HG02852 (cell line): ENCODE measurements around the gene PUSL1.

Source experiments
- ATAC-seq: cut with Tn5 transposase; IDR thresholded peaks from one replicate; pipeline ENCODE4 v1.9.1; 2021; ENCODE audit warnings: mild to moderate bottlenecking, moderate library complexity; ENCODE audit not compliant: unreplicated experiment

Gene PUSL1

DNA sequence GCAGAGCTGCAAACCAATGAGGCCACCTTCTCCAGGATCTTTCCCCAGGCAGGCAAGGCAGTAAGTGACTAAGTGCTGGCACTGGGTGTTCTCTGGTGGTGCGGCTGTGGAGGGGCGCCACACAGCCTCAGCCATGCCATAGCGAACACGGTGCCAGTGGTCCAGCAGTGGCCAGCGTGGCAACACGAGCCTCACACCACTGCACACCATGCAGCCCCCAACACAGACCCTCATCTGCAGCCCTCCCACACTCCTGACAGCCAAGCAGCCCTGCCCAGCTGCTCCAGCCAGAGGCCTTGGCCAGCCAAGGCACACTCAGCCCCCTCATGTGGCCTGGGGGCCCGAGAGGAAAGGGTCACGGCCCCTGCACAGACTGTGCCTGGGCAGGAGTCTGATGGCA lies 13.1 kb downstream of the PUSL1 start:
- ATAC-seq: no peak

DNA sequence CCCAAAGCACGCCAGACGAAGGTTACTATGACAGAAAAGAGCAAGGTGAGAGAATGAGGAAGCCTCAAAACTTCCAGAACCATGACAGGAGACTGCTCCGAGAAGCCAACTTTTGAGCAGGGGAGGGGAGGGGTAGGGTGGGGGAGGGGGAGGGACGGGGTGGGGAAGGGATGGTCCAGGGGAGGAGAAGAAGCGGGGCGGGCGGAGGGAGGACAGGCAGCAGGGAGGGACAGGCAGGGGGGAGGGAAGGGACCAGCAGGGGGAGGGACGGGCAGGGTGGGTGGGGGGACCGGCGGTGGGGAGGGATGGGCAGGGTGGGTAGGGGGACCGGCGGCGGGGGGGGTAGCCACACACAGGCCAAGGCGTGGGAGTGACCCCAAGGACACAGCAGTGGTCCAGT lies 14.0 kb downstream of the PUSL1 start:
- no peak for ATAC-seq

GRCh38 chr1:1322952-1323351 lies 14.6 kb downstream of the PUSL1 start:
- no peak for ATAC-seq

DNA sequence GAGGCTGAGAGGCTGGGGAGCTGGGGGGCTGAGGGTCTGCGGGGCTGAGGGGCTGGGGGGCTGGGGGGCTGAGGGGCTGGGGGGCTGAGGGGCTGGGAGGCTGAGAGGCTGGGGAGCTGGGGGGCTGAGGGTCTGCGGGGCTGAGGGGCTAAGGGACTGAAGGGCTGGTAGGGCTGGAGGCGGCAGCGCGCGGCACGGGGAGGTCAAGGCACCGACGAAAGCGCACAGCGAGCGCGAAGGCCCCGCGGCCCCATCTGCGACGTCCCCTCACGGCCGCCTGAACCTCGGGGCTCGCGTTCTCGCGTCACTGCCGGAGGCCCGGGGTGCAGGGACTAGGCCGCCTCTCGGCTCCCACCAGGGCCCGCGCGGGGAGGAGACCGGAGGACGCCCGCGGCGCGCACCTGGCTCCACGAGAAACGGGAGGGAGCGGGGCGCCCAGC lies 15.7 kb downstream of the PUSL1 start:
- peak; percentile 31 for ATAC-seq

GRCh38 chr1:1324524-1325287 lies 16.3 kb downstream of the PUSL1 start, which contains the start of the genes CPTP and INTS11:
Gene CPTP, plus strand, starts transcription at chr1:1324802. Its CDS starts 2,109 bp downstream, at chr1:1326911.
Gene INTS11, minus strand, starts transcription at chr1:1324660. Its CDS starts 52 bp downstream, at chr1:1324608.
- peak; percentile 73 for ATAC-seq

GRCh38 chr1:1325288-1326074 lies 17.1 kb downstream of the PUSL1 start:
- ATAC-seq: no peak

DNA sequence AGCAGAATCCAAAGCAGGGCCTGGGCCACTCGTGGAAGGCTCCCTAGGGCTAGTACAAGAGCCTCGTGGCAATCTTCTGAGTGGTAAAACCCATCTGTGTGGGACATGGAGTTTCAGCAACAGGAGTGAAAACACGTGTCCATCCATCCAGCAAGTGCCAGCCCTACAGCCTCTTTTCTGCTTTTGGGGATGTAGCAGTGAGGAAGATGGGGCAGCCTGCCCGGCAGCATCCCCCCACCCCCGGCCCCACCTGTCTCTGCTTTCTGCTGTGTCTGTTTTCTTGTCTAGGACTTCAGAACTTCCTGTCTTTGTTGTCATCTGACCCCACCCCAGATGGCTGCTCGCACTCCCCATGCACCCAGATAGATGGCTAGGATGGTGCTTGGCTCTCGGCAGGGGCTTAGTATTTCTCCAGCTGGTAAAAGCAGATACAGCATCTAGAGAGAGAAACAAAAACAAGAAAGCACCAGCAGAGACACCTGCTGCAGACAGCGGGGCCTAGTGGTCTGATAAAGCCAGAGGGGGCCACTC lies 17.7 kb downstream of the PUSL1 start:
- ATAC-seq: no peak

- ATAC-seq: no peak
Measured at GRCh38 chr1:1327291-1327690, 18.9 kb downstream of the PUSL1 start.

GRCh38 chr1:1328254-1328653 lies 19.9 kb downstream of the PUSL1 start:
- no peak for ATAC-seq

DNA sequence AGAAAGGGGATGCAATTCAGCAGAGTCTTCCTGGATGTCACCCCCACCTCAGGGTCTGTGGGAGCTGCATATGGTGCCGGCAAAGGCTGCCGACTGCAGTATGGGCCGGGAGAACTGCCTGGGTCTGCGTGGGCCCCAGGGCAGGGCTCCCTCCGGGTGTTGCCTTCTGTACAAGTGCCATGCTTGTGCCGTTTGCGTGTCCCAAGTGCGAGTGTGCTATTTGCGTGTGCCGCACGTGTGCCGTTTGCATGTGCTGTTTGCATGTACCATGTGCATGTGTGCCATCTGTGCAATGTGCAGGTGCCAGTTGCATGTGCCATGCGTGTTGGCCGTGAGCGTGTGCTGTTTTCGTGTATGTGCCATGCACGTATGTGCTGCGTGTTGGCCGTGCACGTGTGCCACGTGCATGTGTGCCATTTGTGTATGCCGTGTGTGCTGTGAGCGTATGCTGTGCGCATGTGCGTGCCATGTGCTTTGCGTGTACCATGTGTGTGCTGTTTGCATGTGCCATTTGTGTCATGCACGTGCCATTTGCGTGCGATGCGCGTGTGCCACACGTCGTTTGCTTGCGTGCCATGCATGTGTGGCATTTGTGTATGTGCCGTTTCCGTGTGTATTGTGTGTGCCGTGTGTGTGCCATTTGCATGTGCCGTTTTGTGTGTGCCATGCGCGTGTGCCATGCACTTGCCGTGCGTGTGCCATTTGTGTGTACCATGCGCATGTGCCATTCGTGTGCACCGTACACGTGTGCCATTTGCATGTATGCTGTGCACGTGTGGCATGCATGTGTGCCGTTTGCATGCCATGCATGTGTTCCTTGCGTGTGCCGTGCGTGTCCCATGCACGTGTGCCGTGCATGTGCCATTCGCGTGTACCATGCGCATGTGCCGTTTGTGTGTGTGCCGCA lies 21.2 kb downstream of the PUSL1 start:
- no peak for ATAC-seq

GRCh38 chr1:1330366-1331067 lies 22.1 kb downstream of the PUSL1 start:
- no peak for ATAC-seq

GRCh38 chr1:1331068-1331965 lies 22.9 kb downstream of the PUSL1 start, which contains the start of gene TAS1R3:
Gene TAS1R3, plus strand, starts transcription at chr1:1331280. Its CDS starts 66 bp downstream, at chr1:1331346.
- no peak for ATAC-seq

DNA sequence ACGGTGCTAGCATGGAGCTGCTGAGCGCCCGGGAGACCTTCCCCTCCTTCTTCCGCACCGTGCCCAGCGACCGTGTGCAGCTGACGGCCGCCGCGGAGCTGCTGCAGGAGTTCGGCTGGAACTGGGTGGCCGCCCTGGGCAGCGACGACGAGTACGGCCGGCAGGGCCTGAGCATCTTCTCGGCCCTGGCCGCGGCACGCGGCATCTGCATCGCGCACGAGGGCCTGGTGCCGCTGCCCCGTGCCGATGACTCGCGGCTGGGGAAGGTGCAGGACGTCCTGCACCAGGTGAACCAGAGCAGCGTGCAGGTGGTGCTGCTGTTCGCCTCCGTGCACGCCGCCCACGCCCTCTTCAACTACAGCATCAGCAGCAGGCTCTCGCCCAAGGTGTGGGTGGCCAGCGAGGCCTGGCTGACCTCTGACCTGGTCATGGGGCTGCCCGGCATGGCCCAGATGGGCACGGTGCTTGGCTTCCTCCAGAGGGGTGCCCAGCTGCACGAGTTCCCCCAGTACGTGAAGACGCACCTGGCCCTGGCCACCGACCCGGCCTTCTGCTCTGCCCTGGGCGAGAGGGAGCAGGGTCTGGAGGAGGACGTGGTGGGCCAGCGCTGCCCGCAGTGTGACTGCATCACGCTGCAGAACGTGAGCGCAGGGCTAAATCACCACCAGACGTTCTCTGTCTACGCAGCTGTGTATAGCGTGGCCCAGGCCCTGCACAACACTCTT lies 23.8 kb downstream of the PUSL1 start:
- no peak for ATAC-seq

DNA sequence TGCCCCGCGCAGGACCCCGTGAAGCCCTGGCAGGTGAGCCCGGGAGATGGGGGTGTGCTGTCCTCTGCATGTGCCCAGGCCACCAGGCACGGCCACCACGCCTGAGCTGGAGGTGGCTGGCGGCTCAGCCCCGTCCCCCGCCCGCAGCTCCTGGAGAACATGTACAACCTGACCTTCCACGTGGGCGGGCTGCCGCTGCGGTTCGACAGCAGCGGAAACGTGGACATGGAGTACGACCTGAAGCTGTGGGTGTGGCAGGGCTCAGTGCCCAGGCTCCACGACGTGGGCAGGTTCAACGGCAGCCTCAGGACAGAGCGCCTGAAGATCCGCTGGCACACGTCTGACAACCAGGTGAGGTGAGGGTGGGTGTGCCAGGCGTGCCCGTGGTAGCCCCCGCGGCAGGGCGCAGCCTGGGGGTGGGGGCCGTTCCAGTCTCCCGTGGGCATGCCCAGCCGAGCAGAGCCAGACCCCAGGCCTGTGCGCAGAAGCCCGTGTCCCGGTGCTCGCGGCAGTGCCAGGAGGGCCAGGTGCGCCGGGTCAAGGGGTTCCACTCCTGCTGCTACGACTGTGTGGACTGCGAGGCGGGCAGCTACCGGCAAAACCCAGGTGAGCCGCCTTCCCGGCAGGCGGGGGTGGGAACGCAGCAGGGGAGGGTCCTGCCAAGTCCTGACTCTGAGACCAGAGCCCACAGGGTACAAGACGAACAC lies 24.5 kb downstream of the PUSL1 start:
- ATAC-seq: no peak

DNA sequence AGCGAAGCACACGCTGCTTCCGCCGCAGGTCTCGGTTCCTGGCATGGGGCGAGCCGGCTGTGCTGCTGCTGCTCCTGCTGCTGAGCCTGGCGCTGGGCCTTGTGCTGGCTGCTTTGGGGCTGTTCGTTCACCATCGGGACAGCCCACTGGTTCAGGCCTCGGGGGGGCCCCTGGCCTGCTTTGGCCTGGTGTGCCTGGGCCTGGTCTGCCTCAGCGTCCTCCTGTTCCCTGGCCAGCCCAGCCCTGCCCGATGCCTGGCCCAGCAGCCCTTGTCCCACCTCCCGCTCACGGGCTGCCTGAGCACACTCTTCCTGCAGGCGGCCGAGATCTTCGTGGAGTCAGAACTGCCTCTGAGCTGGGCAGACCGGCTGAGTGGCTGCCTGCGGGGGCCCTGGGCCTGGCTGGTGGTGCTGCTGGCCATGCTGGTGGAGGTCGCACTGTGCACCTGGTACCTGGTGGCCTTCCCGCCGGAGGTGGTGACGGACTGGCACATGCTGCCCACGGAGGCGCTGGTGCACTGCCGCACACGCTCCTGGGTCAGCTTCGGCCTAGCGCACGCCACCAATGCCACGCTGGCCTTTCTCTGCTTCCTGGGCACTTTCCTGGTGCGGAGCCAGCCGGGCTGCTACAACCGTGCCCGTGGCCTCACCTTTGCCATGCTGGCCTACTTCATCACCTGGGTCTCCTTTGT lies 25.3 kb downstream of the PUSL1 start:
- no peak for ATAC-seq

- no peak for ATAC-seq
Measured at GRCh38 chr1:1334835-1335234, 26.4 kb downstream of the PUSL1 start.

GRCh38 chr1:1335283-1335682 lies 26.9 kb downstream of the PUSL1 start:
- no peak for ATAC-seq
